ENCODE measurements around the gene PAM16. TPM values are rescaled to one million over a fixed set of nuclear protein-coding genes. Genes with fewer than 3 reads are reported as not detected.

PAM16 gene
- total and polyA plus RNA-seq, 2 of the 8 experiments (the other 6 are each of a cell fraction or from before 2014, with no cell fraction given): 78.3 to 198 TPM

GRCh38 chr16:4295581-4295980 lies 55.5 kb downstream of the PAM16 start (continued):
- TF ChIP-seq BACH1 (IDR thresholded peaks at IDR 0.05; ENCODE audit: low read length) (no peak), ATF2 (IDR thresholded peaks at IDR 0.05; ENCODE audit: low read length) (no peak)
